ENCODE data around the gene SFMBT1.

DNA sequence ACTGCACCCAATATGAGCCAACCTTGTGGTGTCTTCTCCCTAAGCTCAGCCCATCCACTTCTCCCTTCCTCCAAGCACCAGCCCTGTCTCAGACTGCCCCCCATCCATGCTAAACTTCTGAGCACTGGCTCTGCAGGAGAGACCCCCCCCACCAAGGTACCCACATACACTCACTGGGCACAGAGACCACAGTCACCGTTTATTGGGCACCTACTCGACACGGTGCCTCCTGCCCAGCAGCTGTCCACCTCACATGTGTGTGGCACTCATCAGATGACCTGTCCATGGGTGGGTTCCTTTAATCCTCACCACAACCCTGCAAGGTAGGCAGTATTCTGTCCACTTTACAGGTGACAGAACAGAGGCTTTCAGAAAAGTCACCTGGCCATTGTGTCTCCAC is 22.3 kb upstream of the SFMBT1 start:
- TF ChIP-seq, protein P1, sequence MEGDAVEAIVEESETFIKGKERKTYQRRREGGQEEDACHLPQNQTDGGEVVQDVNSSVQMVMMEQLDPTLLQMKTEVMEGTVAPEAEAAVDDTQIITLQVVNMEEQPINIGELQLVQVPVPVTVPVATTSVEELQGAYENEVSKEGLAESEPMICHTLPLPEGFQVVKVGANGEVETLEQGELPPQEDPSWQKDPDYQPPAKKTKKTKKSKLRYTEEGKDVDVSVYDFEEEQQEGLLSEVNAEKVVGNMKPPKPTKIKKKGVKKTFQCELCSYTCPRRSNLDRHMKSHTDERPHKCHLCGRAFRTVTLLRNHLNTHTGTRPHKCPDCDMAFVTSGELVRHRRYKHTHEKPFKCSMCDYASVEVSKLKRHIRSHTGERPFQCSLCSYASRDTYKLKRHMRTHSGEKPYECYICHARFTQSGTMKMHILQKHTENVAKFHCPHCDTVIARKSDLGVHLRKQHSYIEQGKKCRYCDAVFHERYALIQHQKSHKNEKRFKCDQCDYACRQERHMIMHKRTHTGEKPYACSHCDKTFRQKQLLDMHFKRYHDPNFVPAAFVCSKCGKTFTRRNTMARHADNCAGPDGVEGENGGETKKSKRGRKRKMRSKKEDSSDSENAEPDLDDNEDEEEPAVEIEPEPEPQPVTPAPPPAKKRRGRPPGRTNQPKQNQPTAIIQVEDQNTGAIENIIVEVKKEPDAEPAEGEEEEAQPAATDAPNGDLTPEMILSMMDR (IDR thresholded peaks at IDR 0.05): no peak
- TF ChIP-seq POLR2A (IDR thresholded peaks at IDR 0.05): no peak
